Epithelial cell of esophagus (primary cell): ENCODE measurements around the gene IRF2BP1.
A peak's percentile ranks its signal among the peaks of the same experiment; 100 is the strongest.

Experiments used
- DNase-seq: peaks from one replicate; pipeline ENCODE4 v3.0.0; 2010; ENCODE audit warnings: low read depth
- H3K4me3 ChIP-seq: 2 replicates; pipeline ENCODE4 v1.5.1; 2011; ENCODE audit warnings: mild to moderate bottlenecking, low read length, control low read depth
- TF ChIP-seq, protein P1 (sequence below): IDR thresholded peaks from 2 replicates; pipeline ENCODE4 v1.5.1; 2011; ENCODE audit warnings: low read depth, mild to moderate bottlenecking, low read length, control low read depth, inconsistent platforms; ENCODE audit not compliant: insufficient read depth; ENCODE audit errors: missing control alignments

Gene IRF2BP1

DNA sequence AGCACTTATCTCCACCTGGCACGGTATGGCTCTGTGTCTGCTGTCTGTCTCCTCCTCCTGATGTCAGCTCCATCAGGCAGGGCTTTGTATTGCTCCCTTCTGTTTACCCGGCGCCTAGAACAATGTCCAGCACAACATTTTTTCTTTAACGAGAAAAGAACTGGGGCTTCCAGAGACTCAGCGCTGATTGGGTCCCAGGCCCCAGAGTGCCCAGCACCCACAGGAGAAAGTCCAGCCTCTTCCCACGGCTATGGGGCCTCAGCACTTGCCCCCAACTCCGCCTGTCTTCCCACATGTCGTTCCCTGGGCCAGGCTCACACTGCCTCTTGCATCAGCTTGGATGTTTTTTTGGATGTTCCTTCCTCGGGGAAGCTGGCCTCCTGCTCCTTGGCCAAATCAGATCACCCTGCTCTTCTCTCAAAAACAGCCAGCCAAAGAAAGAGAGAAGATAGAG, 9.6 kb upstream of the IRF2BP1 start:
- no peak for DNase-seq
- H3K4me3 ChIP-seq, result no peak overlapping the region
- TF ChIP-seq, protein P1, sequence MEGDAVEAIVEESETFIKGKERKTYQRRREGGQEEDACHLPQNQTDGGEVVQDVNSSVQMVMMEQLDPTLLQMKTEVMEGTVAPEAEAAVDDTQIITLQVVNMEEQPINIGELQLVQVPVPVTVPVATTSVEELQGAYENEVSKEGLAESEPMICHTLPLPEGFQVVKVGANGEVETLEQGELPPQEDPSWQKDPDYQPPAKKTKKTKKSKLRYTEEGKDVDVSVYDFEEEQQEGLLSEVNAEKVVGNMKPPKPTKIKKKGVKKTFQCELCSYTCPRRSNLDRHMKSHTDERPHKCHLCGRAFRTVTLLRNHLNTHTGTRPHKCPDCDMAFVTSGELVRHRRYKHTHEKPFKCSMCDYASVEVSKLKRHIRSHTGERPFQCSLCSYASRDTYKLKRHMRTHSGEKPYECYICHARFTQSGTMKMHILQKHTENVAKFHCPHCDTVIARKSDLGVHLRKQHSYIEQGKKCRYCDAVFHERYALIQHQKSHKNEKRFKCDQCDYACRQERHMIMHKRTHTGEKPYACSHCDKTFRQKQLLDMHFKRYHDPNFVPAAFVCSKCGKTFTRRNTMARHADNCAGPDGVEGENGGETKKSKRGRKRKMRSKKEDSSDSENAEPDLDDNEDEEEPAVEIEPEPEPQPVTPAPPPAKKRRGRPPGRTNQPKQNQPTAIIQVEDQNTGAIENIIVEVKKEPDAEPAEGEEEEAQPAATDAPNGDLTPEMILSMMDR, result no peak

DNA sequence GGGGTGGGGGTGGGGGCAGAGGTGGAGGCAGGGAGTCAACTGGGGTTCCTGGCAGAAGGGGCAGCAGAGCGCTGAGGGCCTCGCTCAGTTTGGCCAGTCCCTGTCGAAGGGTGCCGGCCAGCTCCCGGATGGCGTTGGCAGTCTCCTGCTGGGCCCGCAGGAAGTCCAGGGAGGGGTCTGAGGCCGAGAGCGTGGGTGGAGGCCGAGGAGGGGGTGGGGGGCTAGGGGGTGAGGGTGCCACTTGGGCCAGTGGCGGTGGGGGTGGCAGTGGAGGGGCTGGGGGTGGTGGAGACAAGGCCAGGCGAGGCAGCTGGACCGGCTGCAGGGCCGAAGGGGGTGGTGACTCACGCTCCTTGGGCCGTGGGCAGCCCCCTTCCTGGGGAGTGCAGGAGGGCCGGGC, 4.9 kb upstream of the IRF2BP1 start:
- H3K4me3 ChIP-seq, result no peak overlapping the region
- TF ChIP-seq, protein P1, result no peak
- DNase-seq, result no peak

DNA sequence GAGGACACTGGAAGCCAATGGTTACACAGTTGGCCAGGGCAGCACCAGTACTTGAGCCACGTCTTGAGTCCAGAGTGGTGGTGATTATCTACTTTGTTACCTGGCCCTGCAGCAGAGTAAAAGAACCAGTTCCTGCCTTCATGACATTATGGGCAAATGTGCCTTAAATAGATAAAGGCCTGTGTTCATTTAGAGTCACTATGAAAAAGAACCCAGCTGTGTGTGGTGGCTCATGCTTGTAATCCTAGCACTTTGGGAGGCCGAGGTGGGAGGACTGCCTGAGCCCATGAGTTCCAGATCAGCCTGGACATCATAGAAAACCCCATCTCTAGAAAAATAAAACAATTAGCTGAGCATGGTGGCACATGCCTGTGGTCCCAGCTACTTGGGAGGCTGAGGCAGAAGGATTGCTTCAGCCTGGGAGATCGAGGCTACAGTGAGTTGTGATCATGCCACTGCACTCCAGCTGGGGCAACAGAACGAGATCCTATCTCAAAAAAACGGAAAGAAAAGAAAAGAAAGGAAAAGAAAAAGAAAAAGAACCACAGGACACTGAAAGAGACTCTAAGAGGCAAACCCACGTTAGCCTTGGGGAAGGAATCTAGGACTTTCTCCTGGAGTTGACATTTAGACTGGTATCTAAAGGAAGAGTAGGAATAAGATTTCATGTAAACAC, 3.4 kb upstream of the IRF2BP1 start:
- no peak overlapping the region for H3K4me3 ChIP-seq
- TF ChIP-seq, protein P1, result no peak

DNA sequence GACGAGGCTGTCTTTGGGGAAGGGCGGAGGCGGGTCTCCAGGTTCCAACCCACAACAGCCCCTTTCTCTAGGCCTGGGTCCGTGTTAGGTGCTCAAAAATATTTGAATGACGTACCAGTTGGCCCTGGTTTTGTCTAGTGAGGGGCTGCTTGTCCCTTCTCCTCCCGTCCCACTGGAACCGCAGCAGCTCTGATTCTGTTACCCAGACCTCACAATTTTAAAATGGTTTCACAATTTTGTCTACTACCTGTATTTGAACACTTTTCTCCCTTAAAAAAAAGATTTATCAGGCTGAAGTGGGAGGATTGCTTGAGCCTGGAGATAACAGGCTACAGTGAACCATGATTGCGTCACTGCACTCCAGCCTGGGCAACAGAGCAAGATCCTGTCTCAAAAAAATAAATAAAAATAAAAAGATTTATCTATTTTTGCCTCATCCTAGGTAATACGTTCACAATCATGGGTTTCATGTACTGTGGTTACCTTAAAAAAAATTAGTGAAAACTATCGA, 1.3 kb upstream of the IRF2BP1 start:
- TF ChIP-seq, protein P1, result no peak
- no peak for DNase-seq
- peak overlapping the region; percentile 68 for H3K4me3 ChIP-seq

More for the DNA sequence above, 3.4 kb upstream of the IRF2BP1 start:
- DNase-seq, result no peak

DNA sequence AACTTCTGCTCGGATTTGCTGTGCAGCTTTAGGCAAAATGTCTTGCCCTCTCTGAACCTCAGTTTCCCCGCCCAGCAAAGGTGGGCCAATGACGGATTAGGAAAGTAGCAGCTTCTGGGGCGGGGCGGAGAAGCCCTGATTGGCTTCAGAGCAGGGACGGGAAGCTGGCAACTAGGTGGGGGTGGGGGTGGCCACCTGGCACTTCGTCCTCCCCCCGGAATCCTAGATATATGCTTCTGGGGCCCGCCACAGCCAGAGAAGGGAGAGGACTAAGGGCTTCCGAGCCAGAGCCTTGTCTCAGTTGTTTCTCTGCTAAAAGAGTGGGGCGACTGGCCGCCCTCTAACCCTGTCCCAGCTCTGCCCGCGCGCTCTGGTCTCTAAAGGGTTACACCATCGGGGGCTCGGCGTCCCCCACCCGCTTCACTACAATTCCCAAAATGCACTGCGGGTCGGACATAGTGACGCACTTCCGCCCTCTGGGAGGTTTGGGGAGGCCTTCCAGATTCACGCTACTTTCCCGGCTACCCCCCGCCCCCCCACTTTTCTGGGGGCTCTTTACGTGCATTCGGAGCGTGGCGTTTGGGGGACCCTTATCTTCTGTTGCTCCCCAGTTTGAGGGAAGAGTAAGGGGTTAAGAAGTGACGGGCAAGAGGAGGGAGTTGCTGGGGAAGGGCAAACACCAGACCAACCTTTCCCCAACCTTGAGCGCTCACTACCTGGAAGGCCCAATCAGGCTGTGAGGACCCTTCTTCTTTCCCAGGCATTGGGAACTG, 672 bp upstream of the IRF2BP1 start:
- TF ChIP-seq, protein P1, result no peak
- H3K4me3 ChIP-seq, result peak overlapping the region; percentile 68
- peak; percentile 97 for DNase-seq

DNA sequence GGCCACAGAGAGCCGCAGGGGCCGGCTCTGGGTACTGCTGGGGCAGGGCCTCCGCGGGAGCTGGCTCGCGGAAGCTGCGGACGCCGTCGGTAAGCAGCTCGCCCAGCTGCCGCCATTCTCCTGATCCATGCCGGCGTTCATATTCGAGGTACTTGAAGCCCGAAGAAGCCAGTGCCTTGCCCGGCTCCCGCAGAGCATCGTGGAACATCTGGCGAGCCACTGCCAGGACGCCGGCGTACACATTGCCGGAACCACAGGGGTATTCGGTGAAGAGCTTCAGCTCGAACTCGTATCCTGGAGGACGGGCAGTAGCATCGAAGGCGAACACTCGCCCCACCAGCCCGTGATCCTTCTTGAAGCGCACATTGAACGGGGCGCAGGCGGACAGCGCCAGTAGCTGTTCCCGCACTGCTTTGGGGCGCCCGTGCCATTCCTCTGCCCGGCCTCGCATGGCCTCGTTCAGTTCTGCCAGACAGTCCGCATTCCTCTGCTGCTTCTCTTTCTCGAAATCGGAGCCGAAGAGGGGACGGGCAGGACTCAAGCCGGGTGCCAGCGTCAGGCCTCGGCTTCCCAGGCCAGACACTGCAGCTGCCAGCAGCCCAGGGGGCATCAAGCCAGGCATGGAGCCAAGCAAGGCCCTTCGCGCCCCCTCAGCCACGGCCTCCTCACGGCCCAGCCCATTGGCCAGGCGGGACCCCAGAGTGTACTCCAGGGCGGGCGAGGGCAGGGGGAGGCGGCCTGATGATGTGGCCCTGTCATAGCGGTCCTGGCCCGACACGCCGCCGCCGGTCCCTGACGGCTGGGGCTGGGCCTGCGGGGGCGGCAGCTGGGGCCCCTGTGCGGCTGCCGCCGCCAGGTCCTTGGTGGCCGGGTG, 1.0 kb downstream of the IRF2BP1 start:
- TF ChIP-seq, protein P1, result no peak
- peak; percentile 33 for DNase-seq
- peak overlapping the region; percentile 68 for H3K4me3 ChIP-seq
